Endothelial cell (in vitro differentiated cells): Measurements from ENCODE around the gene CABLES1. TPM values are rescaled to one million over a fixed set of nuclear protein-coding genes. Genes with fewer than 3 reads are reported as not detected.

Experiments
- DNase-seq: peaks from one replicate; pipeline ENCODE4 v3.0.0; 2021; ENCODE audit warnings: low spot score
- H3K27ac Mint-ChIP-seq: one replicate; pipeline ENCODE4 v1.8.0; 2021; ENCODE audit warnings: mixed read lengths, inconsistent platforms; ENCODE audit not compliant: unreplicated experiment
- H3K27me3 Mint-ChIP-seq: one replicate; pipeline ENCODE4 v1.8.0; 2021; ENCODE audit warnings: mild to moderate bottlenecking, moderate library complexity, mixed read lengths, inconsistent platforms; ENCODE audit not compliant: unreplicated experiment
- H3K36me3 Mint-ChIP-seq: one replicate; pipeline ENCODE4 v1.8.0; 2021; ENCODE audit warnings: mild to moderate bottlenecking, low read depth, mixed read lengths, inconsistent platforms; ENCODE audit not compliant: unreplicated experiment
- H3K4me1 Mint-ChIP-seq: one replicate; pipeline ENCODE4 v1.8.0; 2021; ENCODE audit warnings: mild to moderate bottlenecking, mixed read lengths, inconsistent platforms; ENCODE audit not compliant: unreplicated experiment
- H3K4me3 Mint-ChIP-seq: one replicate; pipeline ENCODE4 v1.8.0; 2021; ENCODE audit warnings: mild to moderate bottlenecking, mixed read lengths, inconsistent platforms; ENCODE audit not compliant: unreplicated experiment
- H3K9me3 Mint-ChIP-seq: one replicate; pipeline ENCODE4 v1.8.0; 2021; ENCODE audit warnings: mixed read lengths, inconsistent platforms; ENCODE audit not compliant: unreplicated experiment
- total RNA-seq: library from RNA; stranded (reverse); fragmentation: NEBNext Ultra II Directional; extraction: Animal tissue kit (Norgen Biotek cat#: 25700); gene quantifications from one replicate; pipeline ENCODE4 v1.2.1, GENCODE V29; 2021; ENCODE audit not compliant: unreplicated experiment
- TF ChIP-seq, protein P1 (sequence below): fragments of 200-600 bp; sonication (generic); IDR thresholded peaks from one replicate; pipeline ENCODE4 v1.5.0; 2021; ENCODE audit warnings: antibody characterized with exemption; ENCODE audit not compliant: unreplicated experiment

CABLES1 gene
- total RNA-seq, 1 donor from 2014 or later: 24.9 TPM

GRCh38 chr18:23306822-23307221 lies 171.5 kb downstream of the CABLES1 start:
- H3K4me3 Mint-ChIP-seq: peak overlapping the region; percentile 30
- H3K27ac Mint-ChIP-seq: no peak overlapping the region
- peaks cover 20% of the 10 kb centered on the region for H3K36me3 Mint-ChIP-seq
- peaks cover 9% of the 10 kb centered on the region for H3K27me3 Mint-ChIP-seq
- TF ChIP-seq, protein P1, sequence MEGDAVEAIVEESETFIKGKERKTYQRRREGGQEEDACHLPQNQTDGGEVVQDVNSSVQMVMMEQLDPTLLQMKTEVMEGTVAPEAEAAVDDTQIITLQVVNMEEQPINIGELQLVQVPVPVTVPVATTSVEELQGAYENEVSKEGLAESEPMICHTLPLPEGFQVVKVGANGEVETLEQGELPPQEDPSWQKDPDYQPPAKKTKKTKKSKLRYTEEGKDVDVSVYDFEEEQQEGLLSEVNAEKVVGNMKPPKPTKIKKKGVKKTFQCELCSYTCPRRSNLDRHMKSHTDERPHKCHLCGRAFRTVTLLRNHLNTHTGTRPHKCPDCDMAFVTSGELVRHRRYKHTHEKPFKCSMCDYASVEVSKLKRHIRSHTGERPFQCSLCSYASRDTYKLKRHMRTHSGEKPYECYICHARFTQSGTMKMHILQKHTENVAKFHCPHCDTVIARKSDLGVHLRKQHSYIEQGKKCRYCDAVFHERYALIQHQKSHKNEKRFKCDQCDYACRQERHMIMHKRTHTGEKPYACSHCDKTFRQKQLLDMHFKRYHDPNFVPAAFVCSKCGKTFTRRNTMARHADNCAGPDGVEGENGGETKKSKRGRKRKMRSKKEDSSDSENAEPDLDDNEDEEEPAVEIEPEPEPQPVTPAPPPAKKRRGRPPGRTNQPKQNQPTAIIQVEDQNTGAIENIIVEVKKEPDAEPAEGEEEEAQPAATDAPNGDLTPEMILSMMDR: no peak
- H3K9me3 Mint-ChIP-seq: peaks cover 5% of the 10 kb centered on the region
- peaks cover 65% of the 10 kb centered on the region for H3K4me1 Mint-ChIP-seq
- DNase-seq: no peak

- H3K9me3 Mint-ChIP-seq: peaks cover 5% of the 10 kb centered on the region
- H3K27ac Mint-ChIP-seq: peak overlapping the region; percentile 89
- peak overlapping the region; percentile 70 for H3K4me3 Mint-ChIP-seq
- peaks cover 7% of the 10 kb centered on the region for H3K27me3 Mint-ChIP-seq
- TF ChIP-seq, protein P1: no peak
- no peak for DNase-seq
- H3K36me3 Mint-ChIP-seq: peaks cover 28% of the 10 kb centered on the region
- peaks cover 58% of the 10 kb centered on the region for H3K4me1 Mint-ChIP-seq
These were observed 172.4 kb downstream of the CABLES1 start for GRCh38 chr18:23307567-23308295.

Other genes with a start within 250 kb of the CABLES1 start
- 27.0 TPM for gene RBBP8, start 202.2 kb upstream of the CABLES1 start, total RNA-seq